BLaER1 treated with 17β-estradiol and CSF1 and Interleukin-3, amounts not matched to agents 10 nM and 100 nM (cell line): ENCODE measurements around the gene PSD4.

ENCODE experiments used
- H3K27ac ChIP-seq, 11 experiments: shearing (Covaris generic); formaldehyde crosslinking; 2 replicates each; pipeline ENCODE4 v1.8.1; 2022
- H3K27me3 ChIP-seq, 11 experiments: shearing (Covaris generic); formaldehyde crosslinking; 2 replicates each; pipeline ENCODE4 v1.8.1; 2022
- H3K36me3 ChIP-seq, 11 experiments: shearing (Covaris generic); formaldehyde crosslinking; 2 replicates each; pipeline ENCODE4 v1.8.1; 2022
- H3K4me1 ChIP-seq, 10 experiments: shearing (Covaris generic); formaldehyde crosslinking; 2 replicates each; pipeline ENCODE4 v1.8.1; 2022
- H3K4me2 ChIP-seq, 11 experiments: shearing (Covaris generic); formaldehyde crosslinking; 2 replicates each; pipeline ENCODE4 v1.8.1; 2022
- H3K4me3 ChIP-seq, 10 experiments: shearing (Covaris generic); formaldehyde crosslinking; 2 replicates each; pipeline ENCODE4 v1.8.1; 2022
- H3K9ac ChIP-seq, 11 experiments: shearing (Covaris generic); formaldehyde crosslinking; 2 replicates each; pipeline ENCODE4 v1.8.1; 2022
- H3K9me3 ChIP-seq, 11 experiments: shearing (Covaris generic); formaldehyde crosslinking; replicated peaks in 1 of 11; 2 replicates each; pipeline ENCODE4 v1.8.1; 2022
- H4K20me1 ChIP-seq, 11 experiments: shearing (Covaris generic); formaldehyde crosslinking; 2 replicates each; pipeline ENCODE4 v1.8.1; 2022
- Cebpa-rat ChIP-seq, 11 experiments: shearing (Covaris generic); IDR thresholded peaks; 2 replicates each; pipeline ENCODE4 v1.8.1; 2022

The PSD4 gene

DNA sequence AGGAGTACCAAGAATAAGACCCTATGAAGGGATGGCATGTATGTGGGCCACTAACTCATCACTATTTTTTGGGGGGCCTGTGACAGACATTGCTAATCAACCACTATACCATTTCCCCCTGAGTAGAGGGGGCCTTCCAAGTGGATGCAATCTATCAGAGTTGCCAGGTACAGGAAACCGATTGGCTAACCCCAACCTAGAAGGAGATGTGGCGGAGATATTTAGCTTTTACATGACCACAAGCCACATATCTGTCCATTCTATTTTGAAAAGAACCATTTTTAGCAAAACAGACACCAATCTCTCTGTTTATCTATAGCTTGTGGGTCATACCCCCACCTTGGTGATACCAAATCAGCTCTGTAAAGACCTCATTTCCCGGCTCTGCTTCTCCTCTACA is 53.9 kb downstream of the PSD4 start:
- TF ChIP-seq Cebpa-rat (IDR thresholded peaks at IDR 0.05): no peak
- no peaks in the 10 kb centered on the region for H3K27me3 ChIP-seq
- H3K9ac ChIP-seq: no peak overlapping the region
- no peaks in the 10 kb centered on the region for H4K20me1 ChIP-seq
- no peak overlapping the region for H3K27ac ChIP-seq
- no peaks in the 10 kb centered on the region for H3K9me3 ChIP-seq
- no peak overlapping the region for H3K4me3 ChIP-seq
- peaks cover 34 to 63% (median 46%) of the 10 kb centered on the region in 10 experiments for H3K4me1 ChIP-seq
- H3K36me3 ChIP-seq: no peaks in the 10 kb centered on the region
- H3K4me2 ChIP-seq: peak overlapping the region; percentile 30 to 79 (median 58); a peak in 20 of 22 replicates

DNA sequence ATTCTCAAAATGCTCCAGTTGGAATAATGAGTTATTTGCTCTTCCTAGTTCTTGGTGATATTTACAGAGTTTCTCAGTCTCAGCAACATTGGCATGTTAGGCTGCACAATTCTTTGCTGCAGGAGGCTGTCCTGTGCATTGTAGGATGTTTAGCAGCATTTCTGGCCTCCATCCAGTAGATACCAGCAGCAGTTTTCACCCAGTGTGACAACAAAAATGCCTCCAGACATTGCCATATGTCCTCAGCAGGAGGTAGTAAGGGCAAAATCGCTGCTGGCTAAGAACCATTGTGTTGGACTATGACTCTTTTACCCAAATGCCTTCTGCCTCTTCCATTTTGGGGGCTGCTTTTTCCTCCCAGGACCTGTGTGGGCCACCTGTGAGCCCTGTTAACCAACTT is 54.6 kb downstream of the PSD4 start:
- H3K4me2 ChIP-seq: peak overlapping the region in 8 of 11 experiments; percentile 55 to 79 (median 58); a peak in 17 of 22 replicates
- no peak overlapping the region for H3K4me3 ChIP-seq
- no peak overlapping the region for H3K27ac ChIP-seq
- no peaks in the 10 kb centered on the region for H3K9me3 ChIP-seq
- no peaks in the 10 kb centered on the region for H4K20me1 ChIP-seq
- no peaks in the 10 kb centered on the region for H3K27me3 ChIP-seq
- TF ChIP-seq Cebpa-rat (IDR thresholded peaks at IDR 0.05): no peak
- H3K4me1 ChIP-seq: peaks cover 34 to 69% (median 47%) of the 10 kb centered on the region in 10 experiments
- H3K9ac ChIP-seq: no peak overlapping the region
- H3K36me3 ChIP-seq: no peaks in the 10 kb centered on the region

DNA sequence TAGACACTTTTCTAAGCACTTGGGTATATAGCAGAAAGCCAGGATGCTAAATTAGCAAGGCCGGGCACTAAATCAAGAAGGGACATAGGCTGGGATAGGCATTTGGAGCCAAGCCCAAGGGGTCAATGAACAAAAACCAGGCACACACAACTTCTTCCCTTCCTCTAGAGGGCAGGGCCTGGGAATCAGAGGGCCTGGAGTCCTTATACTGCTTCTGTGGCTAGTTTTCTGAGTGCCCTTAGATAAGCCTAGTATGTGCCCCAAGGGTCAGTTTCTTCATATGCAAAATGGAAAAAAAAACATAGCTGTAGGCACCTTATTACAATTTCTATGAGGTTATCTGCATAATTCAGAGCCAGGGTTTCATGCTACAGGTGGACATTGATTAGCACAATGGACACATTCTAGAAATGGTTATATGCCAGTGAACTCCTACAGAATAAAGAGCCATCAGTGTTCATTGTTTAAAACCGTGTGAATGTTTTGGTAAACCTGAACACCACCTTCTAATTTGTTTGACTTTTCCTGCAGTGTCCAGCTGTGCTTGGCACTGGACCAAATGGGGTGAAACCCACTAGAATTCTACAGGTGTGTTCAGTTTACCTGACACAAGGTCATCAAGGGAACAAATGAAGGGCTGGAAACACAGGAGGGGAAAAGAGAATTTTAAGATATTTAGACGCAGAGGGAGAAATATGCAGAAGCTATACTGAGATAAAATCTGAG is 55.4 kb downstream of the PSD4 start:
- Histone ChIP-seq H3K36me3 (no peaks in the 10 kb centered on the region), H3K4me2 (peak overlapping the region in 9 of 11 experiments; percentile 30 to 79 (median 64); a peak in 8 of 22 replicates), H3K27ac (no peak overlapping the region), H3K9me3 (no peaks in the 10 kb centered on the region), H3K4me1 (peaks cover 34 to 77% (median 52%) of the 10 kb centered on the region in 10 experiments), H4K20me1 (no peaks in the 10 kb centered on the region), H3K27me3 (no peaks in the 10 kb centered on the region), H3K9ac (no peak overlapping the region), H3K4me3 (no peak overlapping the region)
- TF ChIP-seq Cebpa-rat (IDR thresholded peaks at IDR 0.05): no peak

DNA sequence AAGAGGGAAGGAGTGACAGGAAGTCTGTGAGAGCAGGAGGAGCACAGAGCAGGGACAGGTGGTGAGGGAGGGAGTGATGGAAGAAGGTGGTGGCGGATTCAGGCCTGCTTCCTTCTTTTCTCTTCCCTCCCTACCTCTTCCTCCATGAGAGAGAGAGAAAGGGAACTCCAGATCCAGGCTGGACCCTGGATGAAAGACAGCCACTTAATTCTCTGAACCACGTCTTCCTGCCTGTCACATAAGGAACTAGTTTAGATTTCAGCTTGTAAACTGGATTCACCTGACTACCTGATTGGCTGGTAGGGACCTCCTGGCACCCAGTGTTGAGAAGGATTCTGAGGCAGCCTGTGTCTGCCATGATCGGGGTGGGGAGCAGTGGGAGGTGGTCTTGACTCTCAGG is 56.0 kb downstream of the PSD4 start:
- H4K20me1 ChIP-seq: no peaks in the 10 kb centered on the region
- peak overlapping the region; percentile 10 to 79 (median 50); a peak in 17 of 22 replicates for H3K4me2 ChIP-seq
- H3K27ac ChIP-seq: peak overlapping the region in 3 of 11 experiments; percentile 13 to 25 (median 17); a peak in 3 of 22 replicates
- H3K9ac ChIP-seq: 0 out of 22 replicates have a peak overlapping the region, but pooled peaks of 1 of the 11 experiments have one; percentile 3
- H3K36me3 ChIP-seq: no peaks in the 10 kb centered on the region
- no peak overlapping the region for H3K4me3 ChIP-seq
- TF ChIP-seq Cebpa-rat (IDR thresholded peaks at IDR 0.05): no peak
- H3K9me3 ChIP-seq: no peaks in the 10 kb centered on the region
- H3K27me3 ChIP-seq: no peaks in the 10 kb centered on the region
- peaks cover 38 to 83% (median 58%) of the 10 kb centered on the region in 10 experiments for H3K4me1 ChIP-seq

DNA sequence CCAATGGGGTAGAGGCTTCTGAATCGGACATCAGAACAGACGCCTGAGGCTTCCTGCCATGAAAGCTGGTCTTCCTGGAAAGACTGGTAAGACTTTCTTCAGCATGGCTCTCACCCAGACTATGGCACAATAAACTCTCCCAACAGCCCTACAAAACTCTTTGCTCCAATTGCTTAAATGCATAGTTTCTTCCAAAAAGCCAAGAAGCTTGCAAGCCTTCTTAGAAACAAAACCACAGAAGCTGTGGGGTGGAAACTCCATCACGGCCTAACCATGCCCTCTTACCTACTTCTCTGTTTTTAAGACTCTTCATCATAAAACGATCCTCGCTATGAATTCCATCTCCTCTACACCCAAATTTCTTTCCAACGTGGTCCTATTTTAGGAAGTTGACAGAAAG is 56.8 kb downstream of the PSD4 start:
- H3K27me3 ChIP-seq: no peaks in the 10 kb centered on the region
- H3K4me1 ChIP-seq: peaks cover 41 to 80% (median 61%) of the 10 kb centered on the region in 10 experiments
- no peaks in the 10 kb centered on the region for H3K36me3 ChIP-seq
- no peak for TF ChIP-seq Cebpa-rat (IDR thresholded peaks at IDR 0.05)
- peak overlapping the region; percentile 10 to 79 (median 50); a peak in 20 of 22 replicates for H3K4me2 ChIP-seq
- H3K4me3 ChIP-seq: no peak overlapping the region
- H3K9me3 ChIP-seq: peaks cover 0 to 5% (median 0%) of the 10 kb centered on the region in 11 experiments; a peak in 3 of 22 replicates
- 0 out of 22 replicates have a peak overlapping the region, but pooled peaks of 1 of the 11 experiments have one; percentile 3 for H3K9ac ChIP-seq
- peak overlapping the region in 4 of 11 experiments; percentile 13 to 25 (median 19); a peak in 2 of 22 replicates for H3K27ac ChIP-seq
- no peaks in the 10 kb centered on the region for H4K20me1 ChIP-seq

DNA sequence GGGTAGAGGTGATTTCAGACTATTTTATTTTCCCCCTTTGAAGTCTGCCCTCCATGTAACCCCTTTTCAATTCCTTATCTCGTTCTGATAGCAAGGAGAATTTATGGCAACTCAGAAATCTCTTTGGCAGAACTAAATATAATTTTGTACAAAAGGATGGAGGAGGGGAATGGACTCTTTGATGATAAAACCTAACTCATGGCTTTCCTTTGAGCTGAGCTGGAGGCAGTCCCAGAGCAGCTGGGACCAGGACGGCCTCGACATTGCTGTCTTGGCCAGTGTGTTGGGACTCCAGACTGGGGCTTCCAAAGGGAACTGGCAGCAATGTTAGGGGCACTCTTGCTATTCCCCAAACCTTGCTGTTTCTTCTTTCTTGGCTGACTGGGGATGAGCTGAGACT is 57.3 kb downstream of the PSD4 start:
- Histone ChIP-seq H3K27ac (no peak overlapping the region), H4K20me1 (no peaks in the 10 kb centered on the region), H3K4me1 (peaks cover 39 to 74% (median 58%) of the 10 kb centered on the region in 10 experiments), H3K4me2 (peak overlapping the region; percentile 10 to 79 (median 50); a peak in 15 of 22 replicates), H3K36me3 (no peaks in the 10 kb centered on the region), H3K27me3 (no peaks in the 10 kb centered on the region), H3K9me3 (peaks cover 0 to 10% (median 0%) of the 10 kb centered on the region in 11 experiments; a peak in 5 of 22 replicates), H3K4me3 (no peak overlapping the region), H3K9ac (no peak overlapping the region)
- no peak for TF ChIP-seq Cebpa-rat (IDR thresholded peaks at IDR 0.05)

DNA sequence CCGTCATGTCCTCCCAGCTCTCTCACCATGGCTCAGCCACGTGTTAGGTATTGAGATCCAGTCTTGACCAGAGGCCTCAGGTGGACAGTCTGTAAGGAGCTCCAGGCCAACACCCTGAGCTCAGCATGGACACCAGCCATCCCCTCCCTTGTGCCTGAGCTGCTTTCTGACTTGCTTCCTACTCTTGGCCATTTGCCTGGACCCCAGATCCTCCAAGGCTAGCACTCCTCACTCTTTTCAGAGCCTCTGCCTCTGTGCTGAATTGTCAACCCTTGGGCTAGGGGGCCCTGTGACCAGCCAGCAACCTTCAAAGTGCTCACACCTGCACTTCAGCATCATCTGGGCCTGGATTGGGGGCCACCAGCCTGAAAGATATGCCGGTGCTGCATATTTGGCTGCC is 58.4 kb downstream of the PSD4 start:
- Histone ChIP-seq H3K9me3 (peaks cover 0 to 19% (median 0%) of the 10 kb centered on the region in 11 experiments; a peak in 7 of 22 replicates), H3K4me2 (peak overlapping the region in 5 of 11 experiments; percentile 16 to 48 (median 32); a peak in 5 of 22 replicates), H3K27me3 (no peaks in the 10 kb centered on the region), H3K4me3 (no peak overlapping the region), H3K36me3 (peaks cover 0 to 9% (median 6%) of the 10 kb centered on the region in 11 experiments; a peak in 10 of 22 replicates), H3K9ac (no peak overlapping the region), H4K20me1 (peaks cover 0 to 6% (median 0%) of the 10 kb centered on the region in 11 experiments; a peak in 2 of 22 replicates), H3K27ac (no peak overlapping the region), H3K4me1 (peaks cover 42 to 74% (median 58%) of the 10 kb centered on the region in 10 experiments)
- TF ChIP-seq Cebpa-rat (IDR thresholded peaks at IDR 0.05): no peak

DNA sequence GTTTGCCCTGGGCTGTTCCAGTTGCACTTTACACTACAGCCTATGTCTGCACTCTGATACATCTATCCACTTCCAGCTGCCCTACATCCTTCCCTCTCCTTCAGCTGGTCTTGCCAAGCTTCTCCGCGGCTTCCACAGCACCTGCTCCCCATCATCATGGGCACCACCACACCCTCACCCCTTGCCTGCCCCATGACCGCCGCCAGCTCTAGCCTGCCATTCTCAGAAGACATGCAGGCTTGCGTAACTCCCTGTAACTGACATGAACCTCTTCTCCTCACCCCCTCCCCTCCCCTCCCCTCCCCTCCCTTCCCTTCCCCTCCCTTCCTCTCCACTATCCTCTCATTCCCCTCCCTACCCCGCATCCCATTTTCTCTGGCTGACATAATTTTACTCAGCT is 59.0 kb downstream of the PSD4 start:
- H3K4me1 ChIP-seq: peaks cover 39 to 74% (median 59%) of the 10 kb centered on the region in 10 experiments
- no peak overlapping the region for H3K4me3 ChIP-seq
- TF ChIP-seq Cebpa-rat (IDR thresholded peaks at IDR 0.05): no peak
- H3K9me3 ChIP-seq: peaks cover 0 to 19% (median 0%) of the 10 kb centered on the region in 11 experiments; a peak in 7 of 22 replicates
- H3K4me2 ChIP-seq: peak overlapping the region in 5 of 11 experiments; percentile 16 to 48 (median 32); a peak in 8 of 22 replicates
- peaks cover 0 to 15% (median 12%) of the 10 kb centered on the region in 11 experiments; a peak in 18 of 22 replicates for H3K36me3 ChIP-seq
- no peak overlapping the region for H3K9ac ChIP-seq
- peaks cover 0 to 6% (median 0%) of the 10 kb centered on the region in 11 experiments; a peak in 2 of 22 replicates for H4K20me1 ChIP-seq
- H3K27me3 ChIP-seq: no peaks in the 10 kb centered on the region
- no peak overlapping the region for H3K27ac ChIP-seq
